ENCODE measurements around the gene DAZL. TPM values are rescaled to one million over a fixed set of nuclear protein-coding genes. Genes with fewer than 3 reads are reported as not detected.

Gene DAZL
- polyA plus RNA-seq, 3 donors: not detected

DNA sequence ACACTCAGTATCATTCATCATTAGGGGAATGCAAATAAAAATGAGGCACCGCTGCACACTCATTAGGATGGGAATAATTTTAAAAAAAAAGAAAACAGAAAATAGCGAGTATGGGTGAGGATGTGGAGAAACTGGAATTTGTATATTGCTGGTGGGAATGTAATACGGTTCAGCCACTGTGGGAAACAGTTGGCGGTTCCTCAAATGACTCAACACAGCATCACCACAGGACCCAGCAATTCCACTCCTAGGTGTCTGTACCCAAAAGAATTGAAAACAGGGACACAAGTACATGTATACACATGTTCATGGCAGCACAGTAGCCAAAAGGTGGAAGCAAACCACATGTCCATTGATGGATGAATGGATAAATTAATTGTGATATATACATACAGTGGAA is 56.5 kb downstream of the DAZL start:
- Histone ChIP-seq H4K20me1 (ENCODE audit: insufficient read depth, low read length) (no peaks in the 10 kb centered on the region), H3K27ac (ENCODE audit: low read depth in 1 of 2, low read length in 2 of 2) (no peak overlapping the region), H3K36me3 (replicated peaks in 1 of 2; ENCODE audit: control insufficient read depth in 1 of 2, insufficient read depth in 2 of 2, low read length in 2 of 2) (no peaks in the 10 kb centered on the region), H3K4me1 (ENCODE audit: control insufficient read depth in 1 of 2, insufficient read depth in 2 of 2, low read length in 2 of 2) (no peaks in the 10 kb centered on the region), H3K9ac (ENCODE audit: insufficient read depth, low read length, poor library complexity, severe bottlenecking) (no peak overlapping the region), H3K27me3 (ENCODE audit: control insufficient read depth in 2 of 2, insufficient read depth in 2 of 2, low read length in 2 of 2) (no peaks in the 10 kb centered on the region), H3K79me2 (ENCODE audit: insufficient read depth, low read length) (no peaks in the 10 kb centered on the region), H3K4me2 (replicated peaks; ENCODE audit: extremely low read depth, low read length, poor library complexity, severe bottlenecking) (no peak overlapping the region), H3K9me3 (replicated peaks in 1 of 2; ENCODE audit: control insufficient read depth in 1 of 2, insufficient read depth in 1 of 2, low read length in 2 of 2) (no peaks in the 10 kb centered on the region), H3K4me3 (replicated peaks in 1 of 3; ENCODE audit: low read depth in 2 of 3, low read length in 3 of 3) (no peak overlapping the region), H2AFZ (ENCODE audit: insufficient read depth, low read depth, low read length, poor library complexity, severe bottlenecking) (no peak overlapping the region)
- Mint-ChIP-seq H3K36me3 (no peaks in the 10 kb centered on the region), H3K9me3 (no peaks in the 10 kb centered on the region), H3K4me3 (no peak overlapping the region), H3K4me1 (peaks cover 2% of the 10 kb centered on the region), H3K27ac (no peak overlapping the region), H3K27me3 (ENCODE audit: low read depth in 3 of 3) (peaks cover 0 to 3% (median 2%) of the 10 kb centered on the region in 3 donors)
- WGBS (ENCODE audit: insufficient coverage): no CpG with 5 or more reads among the region's 4 CpGs
- intact Hi-C loops (cut with micrococcal nuclease): no loop called here
- TF ChIP-seq CTCF (IDR thresholded peaks at IDR 0.05): no peak
- DNase-seq: no peak

DNA sequence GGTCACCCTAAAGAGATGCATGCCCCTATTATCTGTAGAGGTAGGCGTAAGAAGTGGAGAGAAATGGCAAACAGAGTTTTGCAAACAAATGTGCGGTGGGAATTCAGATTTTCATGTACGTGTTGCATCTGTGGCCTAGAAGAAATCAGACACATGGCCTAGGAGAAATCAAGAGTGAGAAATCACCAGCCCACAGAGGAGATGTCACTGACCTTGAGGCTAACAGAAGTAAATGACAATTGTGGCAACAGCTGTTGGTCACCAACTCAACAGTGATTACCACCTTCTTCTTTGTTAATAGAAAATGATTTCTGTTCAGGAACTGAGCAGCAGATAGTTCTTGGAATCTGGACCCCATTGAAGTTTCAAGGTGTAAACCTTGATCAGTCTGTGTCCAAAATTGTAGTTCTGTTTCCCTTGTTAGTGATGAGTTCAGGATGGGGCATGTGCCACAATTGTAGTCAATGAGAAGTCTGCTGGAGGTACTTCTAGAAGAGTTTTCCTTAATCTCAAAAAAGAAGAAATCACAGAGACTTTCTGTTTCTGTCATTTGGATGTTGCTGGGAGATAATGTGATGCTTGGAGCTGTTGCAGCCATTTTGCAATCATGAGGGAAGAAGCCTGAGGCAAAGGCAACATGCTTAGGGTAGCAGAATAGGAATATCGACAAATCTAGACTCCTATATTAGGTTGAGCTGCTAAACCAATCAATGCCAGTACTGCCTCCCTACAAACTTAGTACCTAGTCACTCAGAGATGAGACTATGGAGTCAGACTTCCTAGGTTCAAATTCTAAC is 57.5 kb downstream of the DAZL start:
- Histone ChIP-seq H3K4me2 (replicated peaks; ENCODE audit: extremely low read depth, low read length, poor library complexity, severe bottlenecking) (no peak overlapping the region), H3K36me3 (replicated peaks in 1 of 2; ENCODE audit: control insufficient read depth in 1 of 2, insufficient read depth in 2 of 2, low read length in 2 of 2) (no peaks in the 10 kb centered on the region), H3K9me3 (replicated peaks in 1 of 2; ENCODE audit: control insufficient read depth in 1 of 2, insufficient read depth in 1 of 2, low read length in 2 of 2) (no peaks in the 10 kb centered on the region), H3K79me2 (ENCODE audit: insufficient read depth, low read length) (no peaks in the 10 kb centered on the region), H4K20me1 (ENCODE audit: insufficient read depth, low read length) (no peaks in the 10 kb centered on the region), H3K27ac (ENCODE audit: low read depth in 1 of 2, low read length in 2 of 2) (no peak overlapping the region), H3K4me3 (replicated peaks in 1 of 3; ENCODE audit: low read depth in 2 of 3, low read length in 3 of 3) (no peak overlapping the region), H3K4me1 (ENCODE audit: control insufficient read depth in 1 of 2, insufficient read depth in 2 of 2, low read length in 2 of 2) (no peaks in the 10 kb centered on the region), H3K9ac (ENCODE audit: insufficient read depth, low read length, poor library complexity, severe bottlenecking) (no peak overlapping the region), H3K27me3 (ENCODE audit: control insufficient read depth in 2 of 2, insufficient read depth in 2 of 2, low read length in 2 of 2) (no peaks in the 10 kb centered on the region), H2AFZ (ENCODE audit: insufficient read depth, low read depth, low read length, poor library complexity, severe bottlenecking) (no peak overlapping the region)
- DNase-seq: no peak
- 88% methylated on average over 1 of the region's 4 CpGs for WGBS (ENCODE audit: insufficient coverage)
- Mint-ChIP-seq H3K36me3 (no peaks in the 10 kb centered on the region), H3K27me3 (ENCODE audit: low read depth in 3 of 3) (peaks cover 0 to 3% (median 2%) of the 10 kb centered on the region in 3 donors), H3K4me1 (peaks cover 2% of the 10 kb centered on the region), H3K27ac (no peak overlapping the region), H3K9me3 (no peaks in the 10 kb centered on the region), H3K4me3 (no peak overlapping the region)
- intact Hi-C loops (cut with micrococcal nuclease): no loop called here
- no peak for TF ChIP-seq CTCF (IDR thresholded peaks at IDR 0.05)
